Keratinocyte (primary cell): ENCODE measurements around the gene SWSAP1. TPM values are rescaled to one million over a fixed set of nuclear protein-coding genes. Genes with fewer than 3 reads are reported as not detected.

Experiments
- DNase-seq: peaks from one replicate; pipeline ENCODE4 v3.0.0-alpha.2; 2011; ENCODE audit warnings: low read depth, missing footprints, low spot score
- FAIRE-seq: peaks from 2 replicates; lab custom pipeline; 2011; peaks lifted over from hg19 to GRCh38; lab: Jason Lieb, UNC
- H2AFZ ChIP-seq: 2 replicates; pipeline ENCODE4 v1.6.0; 2012; ENCODE audit warnings: low read length, control low read depth, inconsistent platforms; ENCODE audit not compliant: control insufficient read depth
- H3K27ac ChIP-seq: 2 replicates; pipeline ENCODE4 v1.5.1; 2011; ENCODE audit warnings: low read length; ENCODE audit not compliant: control insufficient read depth, insufficient read depth
- H3K27me3 ChIP-seq: 3 replicates; pipeline ENCODE4 v1.6.0; 2011; ENCODE audit warnings: low read length; ENCODE audit not compliant: control insufficient read depth, insufficient read depth; ENCODE audit errors: extremely low read depth
- H3K36me3 ChIP-seq, 2 experiments: 2 replicates in 1 of 2; 3 replicates in 1 of 2; pipeline ENCODE4 v1.5.1; 2011; ENCODE audit warnings: low read length in 2 of 2, mild to moderate bottlenecking in 1 of 2; ENCODE audit not compliant: control insufficient read depth in 2 of 2, insufficient read depth in 2 of 2; ENCODE audit errors: extremely low read depth in 1 of 2
- H3K4me1 ChIP-seq: 3 replicates; pipeline ENCODE4 v1.5.1; 2011; ENCODE audit warnings: low read length; ENCODE audit not compliant: control insufficient read depth, insufficient read depth; ENCODE audit errors: extremely low read depth
- H3K4me2 ChIP-seq: 3 replicates; pipeline ENCODE4 v1.6.0; 2011; ENCODE audit warnings: low read depth, low read length; ENCODE audit not compliant: control insufficient read depth, insufficient read depth; ENCODE audit errors: extremely low read depth
- H3K4me3 ChIP-seq, 3 experiments: fragments of 200-600 bp in 1 of 3; sonication (generic) in 1 of 3; 2 replicates in 2 of 3; 3 replicates in 1 of 3; pipeline ENCODE4 v1.5.1; 2011 to 2016; ENCODE audit warnings: low read length in 3 of 3, mild to moderate bottlenecking in 3 of 3, control low read depth in 2 of 3, inconsistent platforms in 1 of 3, low read depth in 1 of 3, mixed read lengths in 1 of 3, mixed run types in 1 of 3, moderate library complexity in 1 of 3; ENCODE audit not compliant: control insufficient read depth in 2 of 3, insufficient read depth in 2 of 3; ENCODE audit errors: extremely low read depth in 1 of 3
- H3K79me2 ChIP-seq: 2 replicates; pipeline ENCODE4 v1.6.0; 2012; ENCODE audit warnings: low read length; ENCODE audit not compliant: control insufficient read depth, insufficient read depth
- H3K9ac ChIP-seq: 3 replicates; pipeline ENCODE4 v1.6.0; 2011; ENCODE audit warnings: low read length; ENCODE audit not compliant: control insufficient read depth, insufficient read depth; ENCODE audit errors: extremely low read depth
- H3K9me1 ChIP-seq: 3 replicates; pipeline ENCODE4 v1.6.0; 2011; ENCODE audit warnings: low read length; ENCODE audit not compliant: control insufficient read depth, insufficient read depth; ENCODE audit errors: extremely low read depth
- H3K9me3 ChIP-seq: 2 replicates; pipeline ENCODE4 v1.5.1; 2012; ENCODE audit warnings: low read depth, low read length; ENCODE audit not compliant: control insufficient read depth
- H4K20me1 ChIP-seq: 3 replicates; pipeline ENCODE4 v1.6.0; 2011; ENCODE audit warnings: low read length; ENCODE audit not compliant: control insufficient read depth, insufficient read depth; ENCODE audit errors: extremely low read depth
- EZH2 ChIP-seq: IDR thresholded peaks from one replicate; pipeline ENCODE4 v1.6.1; 2012; ENCODE audit warnings: inconsistent platforms, mild to moderate bottlenecking, low read length, moderate library complexity
- dilution Hi-C: fragments of 300-500 bp; cut with MboI; formaldehyde crosslinking; loops from one replicate; pipeline ENCODE4 v1.7.0; 2020; ENCODE audit warnings: low sequenced_read_pairs; ENCODE audit not compliant: extremely low pct_ligation_motif_present
- polyA plus RNA-seq, 5 experiments: library from polyadenylated mRNA; depleted of rRNA in 3 of 5; stranded (reverse) in 3 of 5; stranded (forward) in 1 of 5; unstranded in 1 of 5; fragments of >200 nt; gene quantifications; 1 replicate in 1 of 5; 2 replicates in 3 of 5; 3 replicates in 1 of 5; pipeline versions ENCODE4 v1.2.1 to v1.2.3, GENCODE V29; 2011 to 2012; ENCODE audit warnings: missing spikeins in 2 of 5, low read depth in 1 of 5, low replicate concordance in 1 of 5
- TF ChIP-seq, protein P1 (sequence below), 3 experiments: IDR thresholded peaks in 1 of 3; conservative IDR thresholded peaks in 1 of 3; optimal IDR thresholded peaks in 1 of 3; 2 replicates in 2 of 3; 3 replicates in 1 of 3; pipeline versions ENCODE3 to v1.5.1; 2011; ENCODE audit warnings: low read length in 3 of 3, mild to moderate bottlenecking in 3 of 3, moderate library complexity in 2 of 3, control low read depth in 1 of 3, inconsistent platforms in 1 of 3; ENCODE audit not compliant: insufficient read depth in 2 of 3; ENCODE audit errors: extremely low read depth in 1 of 3

SWSAP1 gene
- polyA plus RNA-seq, 1 donor (not counting 4 experiments of a cell fraction or from before 2014, with no cell fraction given) = 2.1 TPM

GRCh38 chr19:11418094-11418548 lies 43.7 kb downstream of the SWSAP1 start:
- TF ChIP-seq EZH2 = no peak
- TF ChIP-seq, protein P1, sequence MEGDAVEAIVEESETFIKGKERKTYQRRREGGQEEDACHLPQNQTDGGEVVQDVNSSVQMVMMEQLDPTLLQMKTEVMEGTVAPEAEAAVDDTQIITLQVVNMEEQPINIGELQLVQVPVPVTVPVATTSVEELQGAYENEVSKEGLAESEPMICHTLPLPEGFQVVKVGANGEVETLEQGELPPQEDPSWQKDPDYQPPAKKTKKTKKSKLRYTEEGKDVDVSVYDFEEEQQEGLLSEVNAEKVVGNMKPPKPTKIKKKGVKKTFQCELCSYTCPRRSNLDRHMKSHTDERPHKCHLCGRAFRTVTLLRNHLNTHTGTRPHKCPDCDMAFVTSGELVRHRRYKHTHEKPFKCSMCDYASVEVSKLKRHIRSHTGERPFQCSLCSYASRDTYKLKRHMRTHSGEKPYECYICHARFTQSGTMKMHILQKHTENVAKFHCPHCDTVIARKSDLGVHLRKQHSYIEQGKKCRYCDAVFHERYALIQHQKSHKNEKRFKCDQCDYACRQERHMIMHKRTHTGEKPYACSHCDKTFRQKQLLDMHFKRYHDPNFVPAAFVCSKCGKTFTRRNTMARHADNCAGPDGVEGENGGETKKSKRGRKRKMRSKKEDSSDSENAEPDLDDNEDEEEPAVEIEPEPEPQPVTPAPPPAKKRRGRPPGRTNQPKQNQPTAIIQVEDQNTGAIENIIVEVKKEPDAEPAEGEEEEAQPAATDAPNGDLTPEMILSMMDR (optimal IDR thresholded peaks at IDR 0.05 in 1 of 3, IDR thresholded peaks at IDR 0.05 in 1 of 3, conservative IDR thresholded peaks at IDR 0.05 in 1 of 3; ENCODE audit: extremely low read depth in 1 of 3, insufficient read depth in 2 of 3, low read length in 3 of 3) = no peak
- DNase-seq (no peak), FAIRE-seq (no peak)
- no peak overlapping the region for H3K27ac ChIP-seq
- dilution Hi-C loops = no loop called here
- no peak overlapping the region for H3K9ac ChIP-seq
- H3K4me3 ChIP-seq = no peak overlapping the region
- H3K27me3 ChIP-seq = peaks cover 51% of the 10 kb centered on the region
- no peak overlapping the region for H2AFZ ChIP-seq
- H3K4me2 ChIP-seq = no peak overlapping the region
- no peaks in the 10 kb centered on the region for H3K79me2 ChIP-seq
- no peaks in the 10 kb centered on the region for H4K20me1 ChIP-seq
- peaks cover 15% of the 10 kb centered on the region for H3K4me1 ChIP-seq
- H3K9me1 ChIP-seq = no peaks in the 10 kb centered on the region
- H3K36me3 ChIP-seq = no peaks in the 10 kb centered on the region
- H3K9me3 ChIP-seq = no peaks in the 10 kb centered on the region

DNA sequence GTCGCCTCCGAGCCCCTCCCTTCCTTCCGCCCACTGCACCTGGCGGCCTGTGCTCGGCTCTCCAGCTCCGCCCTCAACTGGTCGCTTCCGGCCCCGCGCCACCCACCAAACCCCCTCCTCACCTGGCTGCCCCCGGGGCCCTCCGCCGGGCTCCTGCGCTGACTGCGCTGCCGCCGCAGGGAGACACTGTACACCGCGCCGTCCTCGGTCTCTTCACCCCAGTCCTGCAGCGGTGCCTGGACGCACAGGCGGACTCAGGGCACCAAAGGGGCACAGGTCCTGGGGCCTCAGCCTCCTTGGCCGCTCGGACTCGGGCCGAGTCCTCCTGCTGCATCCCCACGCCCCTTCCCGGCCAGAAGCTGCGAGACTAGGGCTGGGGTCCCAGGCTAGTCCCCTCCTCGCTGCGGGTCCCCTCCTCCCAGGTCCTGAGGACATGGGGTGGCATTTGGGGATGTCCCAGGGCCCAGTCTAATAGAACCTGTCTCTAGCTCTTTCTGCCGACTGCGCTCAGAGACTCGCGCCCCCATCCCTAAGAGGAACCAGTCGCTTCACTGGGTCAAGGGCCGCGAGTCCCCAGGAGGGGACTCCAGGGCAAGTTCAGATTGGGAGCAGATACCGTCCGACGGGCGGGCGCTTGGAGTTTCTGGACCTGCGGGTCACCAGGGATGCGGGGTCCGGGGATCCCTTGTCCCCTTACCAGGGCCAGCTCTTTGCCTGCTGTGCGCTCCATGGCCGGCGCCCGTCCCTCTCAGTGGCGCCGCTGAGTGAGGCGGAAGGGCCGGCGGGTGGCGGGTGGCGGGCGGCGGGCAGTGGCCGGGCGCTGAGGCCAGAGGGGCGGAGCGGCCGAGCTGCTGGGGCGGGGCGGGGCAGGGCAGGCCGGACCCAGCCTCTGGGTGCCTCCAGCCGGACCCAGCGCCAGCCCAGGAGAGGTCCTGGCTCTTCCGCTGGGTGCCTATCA lies 44.4 kb downstream of the SWSAP1 start, which contains the start of gene RGL3:
RGL3 (minus strand) TSS at position 766 of the 958 bp plus-strand sequence; CDS start at position 730, 36 bp downstream.
- FAIRE-seq (no peak), DNase-seq (no peak)
- Histone ChIP-seq H3K36me3 (no peaks in the 10 kb centered on the region), H3K27ac (no peak within 1 kb of the TSS), H3K4me2 (peak within 1 kb of the TSS; percentile 10), H2AFZ (no peak within 1 kb of the TSS), H3K27me3 (peaks cover 58% of the 10 kb centered on the region), H4K20me1 (no peaks in the 10 kb centered on the region), H3K4me1 (peaks cover 21% of the 10 kb centered on the region), H3K9me3 (no peaks in the 10 kb centered on the region), H3K4me3 (no peak within 1 kb of the TSS), H3K9me1 (no peaks in the 10 kb centered on the region), H3K79me2 (no peaks in the 10 kb centered on the region), H3K9ac (no peak within 1 kb of the TSS)
- TF ChIP-seq, protein P1 (optimal IDR thresholded peaks at IDR 0.05 in 1 of 3, IDR thresholded peaks at IDR 0.05 in 1 of 3, conservative IDR thresholded peaks at IDR 0.05 in 1 of 3; ENCODE audit: extremely low read depth in 1 of 3, insufficient read depth in 2 of 3, low read length in 3 of 3) = no peak
- peak; percentile 97 for TF ChIP-seq EZH2
- dilution Hi-C loops = no loop called here
